NCI-H345 treated with DMSO at 0.1 percent for 48 hours (cell line): ENCODE results near the gene FHAD1.

ENCODE experiments used
- DNase-seq: peaks from one replicate; lab custom pipeline; 2025; ENCODE audit not compliant: unreplicated experiment; lab: John Stamatoyannopoulos, UW

Gene FHAD1

DNA sequence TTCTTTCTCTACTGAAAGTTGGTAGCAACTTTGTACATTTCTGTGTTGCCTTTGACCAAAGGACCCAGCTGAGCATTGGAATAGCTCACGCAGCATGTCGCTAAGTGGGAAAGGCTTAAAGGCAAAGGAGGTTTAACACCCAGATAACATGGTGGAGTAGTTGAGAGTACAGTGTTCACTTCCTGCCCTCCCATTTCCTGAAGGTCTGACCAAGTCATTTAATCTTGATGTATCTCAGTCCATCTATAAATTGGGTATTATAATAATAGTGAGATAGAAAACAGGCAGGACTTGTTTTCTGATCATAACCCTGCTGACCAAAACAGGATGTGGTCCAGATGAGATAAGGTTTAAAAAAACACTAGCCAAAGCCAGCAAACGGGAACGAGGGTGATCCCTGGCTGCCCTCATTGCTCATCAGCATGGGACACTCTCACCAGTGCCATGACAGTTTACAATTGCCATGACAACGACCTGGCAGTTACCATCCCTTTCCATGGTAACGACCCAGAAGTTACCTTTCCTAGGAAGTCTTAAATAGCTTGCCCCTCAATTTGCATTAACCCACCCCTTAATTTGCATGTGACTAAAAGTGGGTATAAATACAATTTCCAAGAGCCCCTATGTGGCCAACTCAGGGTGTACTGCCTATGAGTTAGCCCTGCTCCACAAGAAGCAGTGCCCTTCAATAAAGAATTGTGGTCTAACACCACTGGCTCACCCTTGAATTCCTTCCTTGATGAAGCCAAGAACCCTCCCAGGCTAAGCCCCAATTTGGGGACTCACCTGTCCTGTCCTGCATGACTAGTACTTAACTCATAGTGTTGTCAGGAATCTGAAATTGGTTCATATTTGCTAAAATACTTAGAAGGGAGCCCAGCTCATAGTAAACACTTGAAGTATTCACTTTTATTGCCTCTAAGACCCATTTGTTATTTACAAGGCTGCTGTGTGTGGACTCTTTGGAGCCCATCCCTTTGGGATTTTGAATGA lies 28.4 kb upstream of the FHAD1 start:
- DNase-seq = no peak

- DNase-seq = no peak
Measured at GRCh38 chr1:15219280-15220023, 27.6 kb upstream of the FHAD1 start.

GRCh38 chr1:15220024-15220392 lies 27.0 kb upstream of the FHAD1 start:
- DNase-seq = no peak

DNA sequence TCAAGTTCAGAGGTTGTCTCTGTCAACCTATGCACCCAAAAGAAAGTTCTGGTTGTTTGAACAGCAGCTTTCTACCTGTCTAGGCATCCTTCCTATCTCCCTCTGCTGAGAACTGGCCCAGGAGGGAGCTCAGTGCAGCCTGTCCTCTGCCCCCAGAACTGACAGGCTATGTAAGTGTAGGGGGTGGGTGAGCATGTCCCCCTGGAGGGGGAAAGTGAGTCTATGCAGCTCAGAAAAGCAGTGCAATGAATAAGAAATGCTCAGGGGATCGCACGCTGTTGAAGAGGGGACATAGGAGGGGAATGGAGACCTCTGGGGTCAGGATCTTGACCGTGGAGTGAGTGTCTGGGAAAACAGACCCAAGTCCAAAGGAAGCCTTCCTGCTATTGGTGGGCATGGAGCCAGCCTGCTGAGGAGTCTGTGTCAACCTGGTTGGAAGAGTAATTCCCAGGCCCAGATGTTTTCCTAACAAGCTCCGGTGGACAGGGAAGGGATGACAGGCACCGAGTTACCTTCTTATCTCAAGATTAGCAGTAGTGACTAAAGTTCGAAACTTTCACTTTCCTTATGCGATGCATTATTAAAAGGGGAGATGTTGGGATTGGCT lies 26.1 kb upstream of the FHAD1 start:
- DNase-seq = no peak

- DNase-seq = no peak
Measured at GRCh38 chr1:15222653-15223303, 24.2 kb upstream of the FHAD1 start.

- DNase-seq = no peak
Measured at GRCh38 chr1:15224259-15224869, 22.7 kb upstream of the FHAD1 start.

GRCh38 chr1:15224974-15225373 lies 22.0 kb upstream of the FHAD1 start:
- no peak for DNase-seq

- DNase-seq = no peak
Measured at GRCh38 chr1:15225461-15225860, 21.6 kb upstream of the FHAD1 start.

DNA sequence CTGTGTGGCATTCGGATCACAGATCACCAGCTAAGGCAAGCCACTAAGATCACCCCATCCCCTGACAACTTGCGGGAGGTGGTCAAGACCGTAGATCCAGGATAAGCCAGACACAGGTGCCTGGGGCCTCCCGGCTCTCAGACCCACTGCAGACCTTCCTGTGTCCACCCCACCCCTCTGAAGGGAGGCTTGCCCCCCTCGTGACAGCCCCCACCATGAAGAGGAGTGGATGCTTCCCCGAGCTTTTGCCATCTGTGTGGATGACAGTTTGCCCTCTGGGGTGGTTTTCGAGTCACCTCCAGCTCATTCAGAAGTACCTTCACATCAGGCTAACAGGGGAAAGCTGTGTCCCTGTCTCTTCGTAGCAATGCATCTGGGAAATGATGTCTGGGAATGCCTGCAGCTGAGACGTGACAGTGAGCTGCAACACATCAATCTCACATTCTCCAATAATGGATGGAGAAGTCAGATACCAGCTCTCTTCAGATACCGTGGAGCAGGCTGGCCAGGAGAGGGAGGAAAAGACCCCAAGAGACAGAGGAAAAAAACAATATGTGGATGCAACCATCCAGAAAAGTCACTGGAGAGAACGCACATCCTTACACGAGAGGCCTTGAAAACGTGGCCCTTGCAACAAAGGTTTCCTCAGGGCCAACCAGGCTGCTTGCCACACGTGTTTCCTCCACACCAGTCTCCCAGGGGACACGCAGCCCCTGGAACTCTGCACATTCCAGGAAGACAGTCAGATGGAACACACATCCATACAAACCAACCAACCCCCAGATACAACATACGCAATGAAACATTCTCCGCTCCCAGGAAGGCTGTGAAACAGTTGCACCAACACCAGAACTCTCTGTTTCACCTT lies 20.4 kb upstream of the FHAD1 start:
- DNase-seq = no peak

- no peak for DNase-seq
Measured at GRCh38 chr1:15229707-15230131, 17.3 kb upstream of the FHAD1 start.

- no peak for DNase-seq
Measured at GRCh38 chr1:15231714-15232201, 15.3 kb upstream of the FHAD1 start.

DNA sequence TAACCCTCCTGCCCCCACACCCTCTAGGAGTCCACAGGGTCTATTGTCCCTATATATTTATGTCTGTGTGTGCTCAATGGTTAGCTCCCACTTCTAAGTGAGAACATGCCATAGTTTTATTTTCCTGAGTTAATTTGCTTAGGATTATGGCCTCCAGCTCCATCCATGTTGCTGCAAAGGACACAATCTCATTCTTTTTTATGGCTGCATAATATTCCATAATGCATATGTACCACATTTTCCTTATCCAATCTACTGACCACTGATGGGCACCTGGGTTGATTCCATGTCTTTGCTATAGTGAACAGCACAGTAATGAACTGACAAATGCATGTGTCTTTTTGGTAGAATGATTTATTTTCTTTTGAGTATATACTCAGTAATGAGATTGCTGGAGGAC lies 13.3 kb upstream of the FHAD1 start:
- DNase-seq = no peak

DNA sequence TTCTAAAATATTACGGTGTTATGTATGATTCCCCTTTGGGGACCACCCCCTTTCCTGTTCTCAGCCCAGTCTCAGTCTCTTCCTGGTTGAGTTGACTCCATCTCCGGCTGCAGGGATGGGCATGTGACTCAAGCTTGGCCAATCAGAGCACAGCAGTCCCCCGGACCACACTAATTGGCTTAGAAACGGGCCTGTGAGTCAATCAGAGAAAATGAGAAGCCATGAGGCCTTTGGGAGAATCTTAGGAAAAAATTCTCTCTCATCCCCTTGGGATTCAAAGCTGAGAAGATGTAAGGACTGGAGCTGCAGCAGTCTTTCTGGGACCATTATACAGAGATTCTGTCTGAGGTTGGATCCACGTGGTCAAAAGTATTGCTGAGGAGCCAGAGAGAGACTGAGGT lies 10.7 kb upstream of the FHAD1 start:
- no peak for DNase-seq

DNA sequence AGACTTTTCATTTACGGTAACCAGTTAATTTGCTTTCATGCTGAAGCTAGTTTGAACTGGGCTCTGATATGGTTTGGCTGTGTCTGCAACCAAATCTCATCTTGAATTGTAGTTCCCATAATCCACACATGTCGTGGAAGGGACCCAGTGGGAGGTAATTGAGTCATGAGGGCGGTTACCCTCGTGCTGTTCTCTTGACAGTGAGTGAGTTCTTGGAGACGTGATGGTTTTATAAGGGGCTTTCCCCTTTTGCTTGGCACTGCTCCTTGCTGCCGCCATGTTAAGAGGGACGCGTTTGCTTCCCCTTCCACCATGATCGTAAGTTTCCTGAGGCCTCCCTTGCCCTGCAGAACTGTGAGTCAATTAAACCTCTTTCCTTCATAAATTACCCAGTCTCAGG lies 10.3 kb upstream of the FHAD1 start:
- no peak for DNase-seq

DNA sequence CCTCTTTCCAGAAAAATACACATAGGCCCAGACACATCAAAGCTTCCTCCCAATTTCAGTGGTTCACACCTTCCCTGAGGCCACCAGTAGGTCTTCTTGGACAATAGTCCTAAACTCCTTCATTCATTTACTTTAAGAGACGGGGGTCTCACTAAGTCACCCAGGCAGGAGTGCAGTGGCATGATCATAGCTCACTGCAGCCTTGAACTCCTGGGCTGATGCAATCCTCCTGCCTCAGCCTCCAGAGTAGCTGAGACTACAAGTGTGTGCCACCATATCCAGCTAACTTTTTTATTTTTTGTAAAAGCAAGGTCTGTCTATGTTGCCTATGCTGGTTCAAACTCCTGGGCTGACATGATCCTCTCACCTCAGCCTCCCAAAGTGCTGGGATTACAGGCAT lies 8.2 kb upstream of the FHAD1 start:
- no peak for DNase-seq

DNA sequence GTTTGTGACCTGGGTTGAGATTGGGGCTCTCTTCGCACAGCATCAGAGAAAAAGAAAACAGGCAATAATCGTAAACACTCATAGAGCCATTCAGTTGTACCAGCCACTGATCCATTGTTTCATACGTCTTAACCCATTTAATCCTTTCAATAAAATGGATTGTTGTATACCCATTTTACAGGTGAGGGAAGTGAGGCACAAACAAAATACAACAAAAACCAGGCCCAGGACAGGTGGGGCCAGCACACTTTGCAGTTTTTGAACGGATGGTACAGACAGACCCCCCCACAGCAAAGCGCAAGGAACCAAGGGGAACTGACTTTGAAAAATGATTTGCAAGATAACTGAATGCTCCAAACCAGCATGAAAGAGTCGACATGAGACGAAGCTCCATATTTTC lies 4.3 kb upstream of the FHAD1 start:
- DNase-seq = no peak

DNA sequence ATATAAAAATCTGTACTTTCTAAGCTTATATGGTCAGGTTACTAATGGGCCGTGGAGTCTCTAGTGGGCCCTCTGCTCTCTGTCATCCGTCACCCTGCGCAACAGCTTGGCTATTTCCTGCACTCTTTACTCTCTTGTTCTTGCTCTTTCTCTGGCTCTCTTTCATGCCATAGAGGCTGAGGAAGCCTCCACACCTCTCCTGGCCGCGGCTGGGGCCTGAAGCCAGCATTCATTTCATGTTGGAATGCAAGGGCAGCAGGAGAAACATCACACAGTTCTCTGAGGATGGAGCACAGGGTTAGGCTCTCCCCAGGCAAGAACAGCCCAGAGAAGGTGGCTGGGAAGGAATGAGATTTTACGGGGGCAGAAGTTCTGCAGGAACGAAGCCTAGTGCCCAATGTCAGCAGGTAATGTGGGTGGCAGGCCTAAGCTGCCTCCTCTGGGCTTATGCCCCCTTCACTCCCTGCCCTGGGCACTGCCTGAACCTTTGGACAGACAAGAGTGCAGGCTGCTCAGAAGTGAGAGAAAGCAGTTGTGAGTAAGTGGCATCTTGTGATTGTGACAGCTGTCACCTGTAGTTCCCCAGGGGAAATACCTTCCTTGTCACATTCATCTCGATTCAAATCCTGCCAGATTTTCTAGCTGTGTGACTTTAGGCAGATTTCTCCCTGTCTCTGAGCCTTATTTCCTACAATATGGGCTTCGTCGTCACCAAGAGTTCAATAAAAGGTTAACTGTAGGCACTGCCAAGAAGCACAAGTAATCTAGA lies 3.6 kb upstream of the FHAD1 start:
- DNase-seq = no peak

DNA sequence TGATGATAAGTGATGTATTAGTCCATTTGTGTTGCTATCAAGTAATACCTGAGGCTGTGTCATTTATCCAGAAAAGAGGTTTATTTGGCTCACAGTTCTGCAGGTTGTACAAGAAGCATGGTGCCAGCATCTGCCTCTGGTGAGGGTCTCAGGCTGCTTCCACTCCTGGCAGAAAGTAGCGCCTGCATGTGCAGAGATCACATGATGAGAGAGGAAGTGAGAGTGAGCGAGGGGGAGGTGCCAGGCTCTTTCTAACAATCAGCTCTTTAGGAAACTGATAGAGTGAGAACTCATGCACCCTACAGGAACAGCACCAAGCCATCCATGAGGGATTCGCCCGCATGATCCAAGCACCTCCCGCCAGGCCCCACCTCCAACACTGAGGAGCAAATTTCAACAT lies 2.2 kb upstream of the FHAD1 start:
- DNase-seq = no peak
